HEK293 (cell line): ENCODE measurements around the gene PARP3.

Source experiments
- CTCF ChIA-PET: fragments of 350-600 bp; formaldehyde crosslinking; extraction: SDS; loops from one replicate; lab custom pipeline; 2021; ENCODE audit warnings: antibody characterized with exemption; lab: Yijun Ruan, JAX
- POLR2A ChIA-PET: fragments of 300-600 bp; formaldehyde crosslinking; extraction: SDS; loops from one replicate; lab custom pipeline; 2020; ENCODE audit warnings: antibody characterized with exemption, inconsistent platforms; lab: Yijun Ruan, JAX
- H3K27ac ChIP-seq: fragments of 200-500 bp; sonication (Bioruptor generic); 2 replicates; pipeline ENCODE4 v1.5.1; 2014; ENCODE audit warnings: low read depth, low read length, control low read depth, inconsistent platforms; ENCODE audit errors: extremely low read depth
- H3K36me3 ChIP-seq, 2 experiments: fragments of 200-500 bp in 1 of 2; sonication (Bioruptor generic) in 1 of 2; 1 replicate in 1 of 2; 2 replicates in 1 of 2; pipeline ENCODE4 v1.5.1; 2014 to 2017; ENCODE audit warnings: inconsistent platforms in 2 of 2, low read length in 2 of 2; ENCODE audit not compliant: control insufficient read depth in 2 of 2, insufficient read depth in 1 of 2
- H3K4me1 ChIP-seq: fragments of 200-500 bp; sonication (Bioruptor generic); 2 replicates; pipeline ENCODE4 v1.5.1; 2014; ENCODE audit warnings: mild to moderate bottlenecking, low read length, inconsistent platforms; ENCODE audit not compliant: control insufficient read depth, insufficient read depth
- H3K4me3 ChIP-seq: 2 replicates; pipeline ENCODE4 v1.5.1; 2011; ENCODE audit warnings: low read depth, mild to moderate bottlenecking, control low read depth, low read length, moderate library complexity
- H3K9me3 ChIP-seq: fragments of 200-500 bp; sonication (Bioruptor generic); 2 replicates; pipeline ENCODE4 v1.5.1; 2014; ENCODE audit warnings: low read depth, low read length, inconsistent platforms; ENCODE audit not compliant: control insufficient read depth, insufficient read depth
- GLIS2 ChIP-seq: fragments of 450-650 bp; formaldehyde crosslinking; IDR thresholded peaks from 2 replicates; pipeline ENCODE4 v1.5.1; 2016; ENCODE audit warnings: missing biosample characterization, missing genetic modification characterization
- INSM2 ChIP-seq: fragments of 450-650 bp; formaldehyde crosslinking; IDR thresholded peaks from 2 replicates; pipeline ENCODE4 v1.5.1; 2016; ENCODE audit warnings: missing biosample characterization, missing genetic modification characterization
- KLF1 ChIP-seq: fragments of 450-650 bp; formaldehyde crosslinking; IDR thresholded peaks from 2 replicates; pipeline ENCODE4 v1.5.1; 2016; ENCODE audit warnings: missing biosample characterization, missing genetic modification characterization
- OVOL3 ChIP-seq: fragments of 450-650 bp; formaldehyde crosslinking; IDR thresholded peaks from 2 replicates; pipeline ENCODE4 v1.5.1; 2016; ENCODE audit warnings: missing biosample characterization, missing genetic modification characterization
- ZBTB10 ChIP-seq: fragments of 450-650 bp; formaldehyde crosslinking; IDR thresholded peaks from 2 replicates; pipeline ENCODE4 v1.5.1; 2016; ENCODE audit warnings: missing biosample characterization, missing genetic modification characterization
- ZBTB21 ChIP-seq: fragments of 450-650 bp; formaldehyde crosslinking; IDR thresholded peaks from 2 replicates; pipeline ENCODE4 v1.5.1; 2017; ENCODE audit warnings: missing biosample characterization, missing genetic modification characterization
- ZBTB49 ChIP-seq: fragments of 450-650 bp; formaldehyde crosslinking; IDR thresholded peaks from 2 replicates; pipeline ENCODE4 v1.5.1; 2016; ENCODE audit warnings: missing biosample characterization, missing genetic modification characterization, low read depth
- ZEB2 ChIP-seq: fragments of 450-650 bp; formaldehyde crosslinking; IDR thresholded peaks from 2 replicates; pipeline ENCODE4 v1.5.1; 2016; ENCODE audit warnings: missing biosample characterization, missing genetic modification characterization
- ZNF148 ChIP-seq: fragments of 450-650 bp; formaldehyde crosslinking; IDR thresholded peaks from 2 replicates; pipeline ENCODE4 v1.5.0; 2017; ENCODE audit warnings: missing biosample characterization, missing genetic modification characterization, borderline replicate concordance
- ZNF155 ChIP-seq: fragments of 450-650 bp; formaldehyde crosslinking; IDR thresholded peaks from 2 replicates; pipeline ENCODE4 v1.5.1; 2016; ENCODE audit warnings: missing biosample characterization, missing genetic modification characterization
- ZNF174 ChIP-seq: fragments of 450-650 bp; formaldehyde crosslinking; IDR thresholded peaks from 2 replicates; pipeline ENCODE4 v1.5.0; 2017; ENCODE audit warnings: missing biosample characterization, mild to moderate bottlenecking, missing genetic modification characterization
- ZNF324 ChIP-seq: fragments of 450-650 bp; formaldehyde crosslinking; IDR thresholded peaks from 2 replicates; pipeline ENCODE4 v1.5.1; 2016; ENCODE audit warnings: missing biosample characterization, missing genetic modification characterization
- ZNF521 ChIP-seq: fragments of 450-650 bp; formaldehyde crosslinking; IDR thresholded peaks from 2 replicates; pipeline ENCODE4 v1.5.1; 2017; ENCODE audit warnings: missing biosample characterization, mild to moderate bottlenecking, missing genetic modification characterization
- ZNF548 ChIP-seq: fragments of 450-650 bp; formaldehyde crosslinking; IDR thresholded peaks from 2 replicates; pipeline ENCODE4 v1.5.1; 2016; ENCODE audit warnings: missing biosample characterization, missing genetic modification characterization
- ZNF629 ChIP-seq: fragments of 450-650 bp; formaldehyde crosslinking; IDR thresholded peaks from 2 replicates; pipeline ENCODE4 v1.5.1; 2017; ENCODE audit warnings: missing biosample characterization, missing genetic modification characterization
- ZNF645 ChIP-seq: fragments of 450-650 bp; formaldehyde crosslinking; IDR thresholded peaks from 2 replicates; pipeline ENCODE4; 2016; ENCODE audit warnings: missing biosample characterization, missing genetic modification characterization
- ZNF677 ChIP-seq: fragments of 450-650 bp; IDR thresholded peaks from 2 replicates; pipeline ENCODE4 v1.5.0; 2018; ENCODE audit warnings: missing biosample characterization, mild to moderate bottlenecking, missing genetic modification characterization, moderate library complexity
- ZNF792 ChIP-seq: fragments of 450-650 bp; formaldehyde crosslinking; IDR thresholded peaks from 2 replicates; pipeline ENCODE4 v1.5.1; 2016; ENCODE audit warnings: missing biosample characterization, missing genetic modification characterization

PARP3 gene

GRCh38 chr3:51935886-51936755 lies 6.0 kb upstream of the PARP3 start:
- Histone ChIP-seq H3K27ac (no peak overlapping the region), H3K9me3 (no peaks in the 10 kb centered on the region), H3K4me3 (no peak overlapping the region), H3K36me3 (peaks cover 0 to 61% of the 10 kb centered on the region in 2 experiments; a peak in 1 of 3 replicates)
- ChIA-PET CTCF (interaction anchor here (0.5 kb wide), 1 partner anchor 69 kb away, joined by 3 read pairs; no protein-coding TSS in a partner anchor), POLR2A (no interaction called here)
- TF ChIP-seq ZNF155, result no peak
- no peak for TF ChIP-seq ZNF548
- no peak for TF ChIP-seq INSM2
- TF ChIP-seq ZNF521, result no peak
- TF ChIP-seq ZNF324 (tag by site-specific recombination), result no peak
- TF ChIP-seq, all 188 proteins: peak for 0
- H3K4me1 ChIP-seq, result no peaks in the 10 kb centered on the region

GRCh38 chr3:51937014-51937413 lies 5.1 kb upstream of the PARP3 start:
- TF ChIP-seq ZNF629 (tag by site-specific recombination), result peak; percentile 28; the same call in 1 of the 2 replicates
- TF ChIP-seq ZBTB10 (tag by site-specific recombination), result no peak
- 0 out of 2 replicates have a peak, but pooled peaks have one; percentile 17 for TF ChIP-seq KLF1
- no peak for TF ChIP-seq ZBTB21
- TF ChIP-seq ZNF677 (tag by site-specific recombination), result no peak
- TF ChIP-seq ZNF148 (tag by site-specific recombination), result no peak
- TF ChIP-seq ZNF174 (tag by site-specific recombination), result no peak
- TF ChIP-seq ZEB2 (tag by site-specific recombination), result no peak
- no peak for TF ChIP-seq ZNF645 (tag by site-specific recombination)
- TF ChIP-seq ZBTB49 (tag by site-specific recombination), result no peak
- no peak for TF ChIP-seq OVOL3 (tag by site-specific recombination)
- no peak for TF ChIP-seq GLIS2 (tag by site-specific recombination)
- no peak for TF ChIP-seq ZNF792
- POLR2A ChIA-PET, result no interaction called here
- CTCF ChIA-PET, result interaction anchor here (0.6 kb wide), 1 partner anchor 10 kb away, joined by 6 read pairs; no protein-coding TSS in a partner anchor
- Histone ChIP-seq H3K4me1 (no peaks in the 10 kb centered on the region; the same call in 1 of the 2 replicates), H3K4me3 (no peak overlapping the region), H3K9me3 (no peaks in the 10 kb centered on the region), H3K27ac (no peak overlapping the region), H3K36me3 (peaks cover 0 to 61% of the 10 kb centered on the region in 2 experiments; a peak in 1 of 3 replicates)
